ENCODE data around the gene KLHL29. TPM values are rescaled to one million over a fixed set of nuclear protein-coding genes. Genes with fewer than 3 reads are reported as not detected.

KLHL29 gene
- total RNA-seq, 1 experiment from 2014 or later, result 16.7 TPM

GRCh38 chr2:23705771-23706612 lies 321.0 kb downstream of the KLHL29 start:
- ATAC-seq, result no peak
- no peak overlapping the region for H3K27ac ChIP-seq (ENCODE audit: low read depth, low read length)
- POLR2A ChIA-PET, result no interaction called here

More at GRCh38 chr2:23705771-23706612, 321.0 kb downstream of the KLHL29 start:
- BruUV-seq (replicated peaks), result no TSS peak
- H3K9me2 ChIP-seq (ENCODE audit: insufficient read depth), result no peaks in the 10 kb centered on the region
- no peaks in the 10 kb centered on the region for H3K79me2 ChIP-seq (ENCODE audit: insufficient read depth, low read length)
- TF ChIP-seq CEBPB (IDR thresholded peaks at IDR 0.05; ENCODE audit: low read depth), result no peak
- TF ChIP-seq SIN3A (IDR thresholded peaks at IDR 0.05; ENCODE audit: low read depth), result no peak
- TF ChIP-seq JUND (IDR thresholded peaks at IDR 0.05), result no peak
- no peak for TF ChIP-seq SP1 (IDR thresholded peaks at IDR 0.05; ENCODE audit: low read depth)
- TF ChIP-seq YY1 (IDR thresholded peaks at IDR 0.05; ENCODE audit: extremely low read depth, insufficient replicate concordance, low read depth, low read length), result no peak
- TF ChIP-seq ZNF274 (IDR thresholded peaks at IDR 0.05; ENCODE audit: low read depth, low read length), result no peak
- TF ChIP-seq POLR2A (IDR thresholded peaks at IDR 0.05; ENCODE audit: borderline replicate concordance, extremely low read depth, insufficient read depth, insufficient read length), result no peak
- no peak for TF ChIP-seq EZH2phosphoT487 (IDR thresholded peaks at IDR 0.05; ENCODE audit: borderline replicate concordance)
- TF ChIP-seq, protein P1, sequence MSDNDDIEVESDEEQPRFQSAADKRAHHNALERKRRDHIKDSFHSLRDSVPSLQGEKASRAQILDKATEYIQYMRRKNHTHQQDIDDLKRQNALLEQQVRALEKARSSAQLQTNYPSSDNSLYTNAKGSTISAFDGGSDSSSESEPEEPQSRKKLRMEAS (IDR thresholded peaks at IDR 0.05), result no peak
- no peak for TF ChIP-seq POLR2AphosphoS5 (IDR thresholded peaks at IDR 0.05; ENCODE audit: low read depth, low read length)
- TF ChIP-seq, protein P2, sequence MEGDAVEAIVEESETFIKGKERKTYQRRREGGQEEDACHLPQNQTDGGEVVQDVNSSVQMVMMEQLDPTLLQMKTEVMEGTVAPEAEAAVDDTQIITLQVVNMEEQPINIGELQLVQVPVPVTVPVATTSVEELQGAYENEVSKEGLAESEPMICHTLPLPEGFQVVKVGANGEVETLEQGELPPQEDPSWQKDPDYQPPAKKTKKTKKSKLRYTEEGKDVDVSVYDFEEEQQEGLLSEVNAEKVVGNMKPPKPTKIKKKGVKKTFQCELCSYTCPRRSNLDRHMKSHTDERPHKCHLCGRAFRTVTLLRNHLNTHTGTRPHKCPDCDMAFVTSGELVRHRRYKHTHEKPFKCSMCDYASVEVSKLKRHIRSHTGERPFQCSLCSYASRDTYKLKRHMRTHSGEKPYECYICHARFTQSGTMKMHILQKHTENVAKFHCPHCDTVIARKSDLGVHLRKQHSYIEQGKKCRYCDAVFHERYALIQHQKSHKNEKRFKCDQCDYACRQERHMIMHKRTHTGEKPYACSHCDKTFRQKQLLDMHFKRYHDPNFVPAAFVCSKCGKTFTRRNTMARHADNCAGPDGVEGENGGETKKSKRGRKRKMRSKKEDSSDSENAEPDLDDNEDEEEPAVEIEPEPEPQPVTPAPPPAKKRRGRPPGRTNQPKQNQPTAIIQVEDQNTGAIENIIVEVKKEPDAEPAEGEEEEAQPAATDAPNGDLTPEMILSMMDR (IDR thresholded peaks at IDR 0.05 in 2 of 3, conservative IDR thresholded peaks at IDR 0.05 in 1 of 3; ENCODE audit: borderline replicate concordance in 1 of 3, insufficient read depth in 1 of 3, low read depth in 2 of 3, low read length in 2 of 3), result no peak
- no peak for TF ChIP-seq TCF7L2 (IDR thresholded peaks at IDR 0.05; ENCODE audit: borderline replicate concordance, extremely low read depth, insufficient read depth, insufficient read length)
- no peak for TF ChIP-seq EGR1 (IDR thresholded peaks at IDR 0.05; ENCODE audit: low read depth)
- TF ChIP-seq ZFX (IDR thresholded peaks at IDR 0.05), result no peak
- TF ChIP-seq, protein P3, sequence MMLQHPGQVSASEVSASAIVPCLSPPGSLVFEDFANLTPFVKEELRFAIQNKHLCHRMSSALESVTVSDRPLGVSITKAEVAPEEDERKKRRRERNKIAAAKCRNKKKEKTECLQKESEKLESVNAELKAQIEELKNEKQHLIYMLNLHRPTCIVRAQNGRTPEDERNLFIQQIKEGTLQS (IDR thresholded peaks at IDR 0.05), result no peak
- no peak for TF ChIP-seq SRF (IDR thresholded peaks at IDR 0.05; ENCODE audit: low read depth)
- TF ChIP-seq ELF1 (IDR thresholded peaks at IDR 0.05; ENCODE audit: borderline replicate concordance, low read depth), result no peak
- no peak for TF ChIP-seq EZH2 (IDR thresholded peaks at IDR 0.05)
- ChIA-PET CTCF (no interaction called here), RAD21 (ENCODE audit: low non-redundant PET in 1 of 2, low total read pairs in 2 of 2, uncharacterized antibody in 2 of 2, unreplicated experiment in 2 of 2) (no interaction called here)
- H3K4me3 ChIP-seq (replicated peaks in 1 of 2; ENCODE audit: low read depth in 1 of 2, low read length in 2 of 2), result no peak overlapping the region
- no peak overlapping the region for H3K9ac ChIP-seq (ENCODE audit: low read length)
- H3K4me2 ChIP-seq (ENCODE audit: low read length), result no peak overlapping the region
- no peaks in the 10 kb centered on the region for H3K9me3 ChIP-seq (ENCODE audit: control insufficient read depth in 1 of 2, insufficient read depth in 1 of 2, low read depth in 1 of 2, low read length in 2 of 2)
- no peak overlapping the region for H2AFZ ChIP-seq (ENCODE audit: low read depth, low read length, poor library complexity, severe bottlenecking)
- intact Hi-C loops (cut with micrococcal nuclease), result no loop called here
- no peak for DNase-seq (ENCODE audit: low read depth, low spot score)
- H4K20me1 ChIP-seq (ENCODE audit: insufficient read depth), result no peaks in the 10 kb centered on the region
- H3K4me1 ChIP-seq (ENCODE audit: control insufficient read depth in 1 of 2, insufficient read depth in 2 of 2, low read length in 2 of 2), result no peaks in the 10 kb centered on the region
- H3K27me3 ChIP-seq (ENCODE audit: insufficient read depth, low read length), result no peaks in the 10 kb centered on the region
- H3K36me3 ChIP-seq (ENCODE audit: control insufficient read depth in 1 of 2, insufficient read depth in 2 of 2, low read length in 2 of 2), result no peaks in the 10 kb centered on the region
